HG03571 (cell line): ENCODE results near the gene TRIP4.

Experiments used
- ATAC-seq: cut with Tn5 transposase; IDR thresholded peaks from one replicate; pipeline ENCODE4 v1.9.1; 2021; ENCODE audit not compliant: unreplicated experiment

TRIP4 gene

GRCh38 chr15:64444836-64445235, 57.2 kb downstream of the TRIP4 start:
- no peak for ATAC-seq

DNA sequence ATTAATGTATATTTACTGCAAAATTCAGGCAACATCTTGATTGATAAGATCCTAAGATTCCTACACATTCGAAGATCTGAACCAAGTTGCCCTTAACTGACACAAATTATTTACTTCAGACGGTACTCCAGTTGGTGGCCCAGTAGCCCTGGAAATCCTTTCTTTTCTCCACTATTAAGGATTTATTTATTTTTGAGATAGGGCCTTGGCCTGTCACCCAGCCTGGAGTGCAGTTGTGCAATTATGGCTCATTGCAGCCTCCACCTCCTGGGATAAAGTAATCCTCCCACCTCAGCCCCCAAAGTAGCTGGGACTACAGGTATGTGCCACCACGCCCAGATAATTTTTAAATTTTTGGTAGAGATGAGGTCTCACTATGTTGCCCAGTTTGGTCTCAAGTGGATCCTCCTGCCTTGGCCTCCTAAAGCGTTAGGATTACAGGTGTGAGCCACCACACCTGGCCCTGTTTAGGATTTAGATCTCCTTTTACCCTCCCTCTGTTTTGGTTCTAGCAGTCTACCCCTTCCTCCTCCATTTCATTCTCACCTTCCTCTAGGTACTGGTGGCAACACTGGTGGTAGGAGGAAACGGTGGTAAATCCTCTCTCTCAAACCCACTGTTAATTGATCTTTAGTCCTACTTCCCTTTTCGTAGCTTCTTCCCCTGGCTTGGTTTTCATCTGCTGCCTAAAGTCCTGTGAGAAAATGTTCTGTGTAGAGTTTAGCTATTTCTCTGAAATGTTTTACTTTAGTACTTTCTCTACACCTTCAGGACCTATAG, 60.1 kb downstream of the TRIP4 start:
- no peak for ATAC-seq

DNA sequence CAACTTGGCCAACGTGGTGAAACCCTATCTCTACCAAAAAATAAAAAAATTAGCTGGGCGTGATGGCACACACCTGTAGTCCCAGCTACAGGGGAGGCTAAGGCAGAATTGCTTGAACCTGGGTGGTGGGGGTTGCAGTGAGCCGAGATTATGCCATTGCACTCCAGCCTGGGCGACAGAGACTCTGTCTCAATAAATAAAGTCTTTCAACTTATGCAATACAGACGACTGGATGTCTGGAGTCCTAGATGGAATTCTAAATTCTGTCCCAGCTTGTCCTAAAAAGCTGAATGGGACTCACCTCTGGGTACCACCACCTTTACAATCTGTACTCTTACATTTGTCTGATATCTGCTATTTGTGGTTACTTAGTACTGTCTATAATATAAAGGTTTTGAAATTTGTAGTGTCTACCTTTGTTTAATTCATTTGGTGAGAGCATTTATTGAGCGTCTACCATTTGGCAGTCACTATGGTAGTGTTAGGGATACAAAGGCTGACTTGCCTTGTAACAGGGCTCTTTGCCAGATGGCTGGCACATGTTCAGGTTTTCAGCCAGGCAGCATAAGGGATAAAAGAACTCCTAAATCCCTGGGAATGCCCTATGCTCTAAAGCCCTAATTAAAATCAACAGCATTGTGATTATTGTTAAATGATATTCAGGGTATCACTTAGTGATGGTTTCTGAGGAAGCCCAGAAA, 65.5 kb downstream of the TRIP4 start:
- no peak for ATAC-seq

- ATAC-seq: no peak
Measured at GRCh38 chr15:64453689-64454037, 66.0 kb downstream of the TRIP4 start.

GRCh38 chr15:64454282-64454681, 66.6 kb downstream of the TRIP4 start:
- ATAC-seq: no peak

- ATAC-seq: no peak
Measured at GRCh38 chr15:64455961-64456371, 68.3 kb downstream of the TRIP4 start.

DNA sequence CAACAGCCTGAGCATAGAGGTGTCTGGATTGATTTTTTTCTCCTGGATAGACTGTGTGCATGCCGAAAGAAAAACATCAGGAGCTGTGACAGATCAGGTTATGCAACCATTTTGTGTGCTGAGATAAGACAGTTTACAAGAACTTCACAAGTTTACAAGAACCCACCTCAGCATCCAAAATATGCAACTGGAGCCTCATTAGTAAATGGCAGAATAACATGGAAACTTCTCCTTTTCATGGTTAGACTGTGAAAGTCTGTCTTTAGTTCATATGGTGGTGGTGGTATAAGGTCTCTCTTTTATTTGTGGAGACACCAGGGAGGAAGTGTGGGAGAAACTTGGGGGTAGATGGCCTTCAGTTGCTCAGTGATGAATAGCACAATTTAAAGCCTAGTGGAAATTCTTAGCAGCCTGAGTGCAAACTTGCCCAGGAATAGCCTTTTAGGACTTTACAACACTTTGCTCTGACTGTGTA, 69.0 kb downstream of the TRIP4 start:
- no peak for ATAC-seq

- ATAC-seq: no peak
Measured at GRCh38 chr15:64459066-64459781, 71.6 kb downstream of the TRIP4 start.

GRCh38 chr15:64460206-64460723, 72.6 kb downstream of the TRIP4 start, which contains the start of gene ZNF609:
TSS of gene ZNF609 (plus strand) at chr15:64460578. CDS start at chr15:64499420, 38,842 bp downstream.
- ATAC-seq: peak; percentile 48

DNA sequence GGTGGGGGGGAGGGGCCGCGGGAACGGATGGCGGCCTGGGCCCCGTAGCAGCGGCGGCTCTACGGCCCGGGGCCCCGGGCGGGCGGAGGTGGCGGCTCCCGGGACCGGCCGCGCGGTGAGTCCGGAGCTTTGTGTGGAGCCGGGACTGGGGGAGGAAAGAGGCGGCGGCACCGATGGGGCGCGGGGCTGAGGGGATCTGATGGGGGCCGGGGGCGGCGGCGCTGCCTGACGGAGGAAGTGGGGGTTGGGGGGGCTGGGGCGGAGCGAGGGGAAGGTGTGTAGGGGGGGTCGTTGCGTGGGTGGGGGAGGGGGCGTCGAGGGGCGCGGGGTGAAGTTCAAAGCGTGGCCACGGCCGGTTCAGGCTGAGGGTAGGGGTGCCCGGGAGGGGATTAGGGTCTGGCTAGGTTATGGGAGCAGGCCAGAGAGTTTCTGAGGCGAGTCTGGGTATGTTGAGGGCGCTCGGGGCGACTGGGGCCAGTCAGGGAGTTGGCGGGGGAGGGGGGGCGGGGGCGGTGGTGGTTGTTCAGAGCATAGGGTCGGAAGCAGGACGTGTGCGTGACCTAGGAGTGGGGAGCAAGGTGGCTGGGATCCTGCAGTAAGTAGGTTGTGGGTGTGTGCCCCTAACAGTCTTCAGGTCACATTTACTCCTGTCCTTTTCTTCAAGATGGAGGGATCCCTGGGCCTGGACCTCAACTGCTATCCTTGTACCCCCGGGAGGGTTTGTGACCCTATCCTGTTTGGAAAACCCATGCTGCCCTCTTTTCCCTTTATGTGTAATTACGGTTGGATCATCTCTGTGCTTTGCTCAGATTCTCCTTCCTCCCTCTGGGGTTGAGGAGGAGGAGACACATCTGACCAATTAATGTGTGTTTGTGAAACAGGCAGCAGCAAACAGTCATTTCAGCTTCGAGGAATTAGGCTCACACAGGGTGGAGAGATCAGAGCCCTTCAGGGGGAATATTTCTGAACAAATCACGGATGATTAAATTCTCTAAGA, 73.4 kb downstream of the TRIP4 start:
- no peak for ATAC-seq

DNA sequence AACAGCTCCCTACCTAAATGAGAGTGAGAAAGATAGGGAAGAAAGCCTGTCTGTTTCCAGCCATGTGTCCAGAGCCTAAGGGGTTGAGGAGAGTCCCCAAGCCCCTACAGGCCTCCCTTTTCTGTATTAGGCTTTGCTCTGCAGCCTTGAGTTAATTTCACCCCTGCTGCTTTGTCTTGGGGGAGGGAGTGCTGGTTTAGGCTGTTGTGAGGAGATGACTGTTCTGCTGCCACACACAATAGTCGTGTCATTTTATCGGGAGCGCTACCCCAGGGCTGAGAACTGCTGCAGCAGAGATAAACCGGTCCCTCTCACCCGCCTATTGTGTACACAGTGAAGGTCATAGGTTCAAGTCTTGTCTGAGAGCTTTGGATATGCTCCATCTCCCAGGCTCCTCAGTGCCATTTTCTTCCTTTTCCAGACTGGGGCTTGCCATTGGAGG, 74.1 kb downstream of the TRIP4 start:
- ATAC-seq: no peak

GRCh38 chr15:64462492-64462891, 74.9 kb downstream of the TRIP4 start:
- ATAC-seq: no peak

DNA sequence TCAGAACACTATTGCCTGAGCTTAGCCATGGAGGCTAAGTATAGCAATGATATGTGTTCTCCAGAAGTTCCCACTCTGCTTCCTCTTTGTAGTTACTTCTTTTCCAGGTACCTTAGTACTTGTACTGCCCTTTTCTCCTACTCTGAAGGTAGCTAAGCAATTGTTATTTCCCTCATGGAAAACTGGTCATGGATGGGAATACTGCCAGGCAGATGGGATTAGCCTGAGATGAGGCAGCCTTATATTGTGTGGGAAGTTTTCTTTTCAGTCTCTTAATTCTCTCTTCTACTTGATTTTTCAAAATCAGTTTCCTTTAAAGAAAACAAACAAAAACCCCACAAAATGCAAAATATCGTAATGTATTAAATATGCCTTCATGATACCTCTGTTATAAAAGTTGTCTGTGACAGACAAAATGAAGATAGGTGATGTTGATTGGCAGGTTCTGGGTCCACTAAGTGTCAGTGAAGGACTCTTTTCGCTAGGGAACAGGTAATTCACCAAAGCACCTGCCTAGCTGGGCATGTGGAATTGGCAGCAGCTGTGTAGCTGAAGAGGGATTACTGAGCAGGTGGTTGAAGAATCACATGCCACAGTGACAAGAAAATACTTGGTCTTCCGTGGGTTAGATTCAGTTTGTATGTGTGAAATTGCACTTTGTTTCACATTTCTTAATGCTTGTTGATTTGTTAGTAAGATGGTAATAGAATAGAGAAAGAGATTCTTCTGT, 76.8 kb downstream of the TRIP4 start:
- no peak for ATAC-seq

DNA sequence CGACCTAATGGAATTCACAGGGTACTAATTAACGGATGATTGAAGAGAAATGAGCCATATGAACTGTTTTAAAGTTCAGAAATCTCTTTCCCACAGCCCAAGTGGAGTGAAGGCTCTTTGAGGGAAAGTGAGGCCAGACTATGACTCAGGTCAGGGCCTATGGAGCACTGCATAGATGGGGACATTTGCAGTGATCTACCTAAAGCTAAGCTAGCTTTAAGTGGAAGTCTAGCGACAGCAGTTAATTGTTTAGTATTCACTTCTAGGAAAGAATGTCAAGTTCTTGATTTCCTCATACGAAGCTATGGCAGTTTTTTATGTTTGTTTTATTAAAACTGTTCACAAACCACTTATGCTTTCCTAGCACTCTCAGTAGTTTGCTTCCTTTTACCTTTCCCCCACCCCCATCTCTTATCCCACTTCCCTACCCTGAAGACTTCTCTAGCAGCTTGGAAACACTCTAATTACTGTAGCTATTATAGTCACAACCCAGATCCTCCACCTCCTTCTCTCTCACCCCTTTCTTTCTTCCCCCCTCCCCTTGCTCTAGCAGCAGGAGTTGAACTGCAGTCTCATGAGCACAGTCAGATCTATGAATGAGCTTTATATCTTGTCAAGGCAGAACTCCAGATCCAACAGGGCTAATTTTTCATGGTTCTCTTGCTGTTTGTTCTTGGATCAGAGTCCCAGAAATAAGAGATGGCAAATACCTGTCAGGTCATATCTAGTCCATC, 78.9 kb downstream of the TRIP4 start:
- ATAC-seq: no peak

DNA sequence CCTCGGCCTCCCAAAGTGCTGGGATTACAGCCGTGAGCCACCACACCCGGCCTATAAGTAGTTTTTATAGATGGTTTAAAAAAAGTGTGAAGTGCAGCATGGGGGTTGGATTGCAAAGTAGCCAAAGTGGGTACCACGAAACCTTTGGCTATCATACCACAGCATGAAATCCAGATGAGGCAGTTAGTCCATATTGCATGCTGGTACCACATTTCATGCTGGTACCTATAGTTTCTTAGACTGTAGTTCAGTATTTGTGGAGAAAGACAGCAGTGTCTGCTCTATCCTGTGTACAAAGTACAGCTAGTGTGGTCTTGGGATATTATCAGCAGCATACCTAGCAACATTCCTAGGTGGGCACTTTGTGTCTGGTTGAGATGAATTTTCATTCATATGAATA, 84.5 kb downstream of the TRIP4 start:
- ATAC-seq: no peak

DNA sequence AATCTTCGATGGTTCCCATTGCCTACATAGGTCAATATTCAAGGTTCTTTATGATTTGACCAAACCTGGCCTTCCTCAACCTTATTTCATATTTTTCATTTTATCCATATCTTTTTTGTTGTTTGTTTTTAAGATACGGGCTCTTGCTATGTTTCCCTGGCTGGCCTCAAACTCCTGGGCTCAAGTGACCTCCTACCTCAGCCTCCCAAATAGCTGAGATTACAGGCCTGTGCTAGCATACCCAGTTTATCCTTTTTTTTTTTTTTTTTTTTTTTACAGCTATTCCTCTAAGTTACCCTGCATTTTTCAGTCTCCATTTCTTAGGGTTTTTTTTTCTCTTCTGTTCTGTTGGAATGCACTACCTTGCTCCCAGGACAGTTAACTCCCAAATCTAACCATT, 87.2 kb downstream of the TRIP4 start:
- no peak for ATAC-seq

DNA sequence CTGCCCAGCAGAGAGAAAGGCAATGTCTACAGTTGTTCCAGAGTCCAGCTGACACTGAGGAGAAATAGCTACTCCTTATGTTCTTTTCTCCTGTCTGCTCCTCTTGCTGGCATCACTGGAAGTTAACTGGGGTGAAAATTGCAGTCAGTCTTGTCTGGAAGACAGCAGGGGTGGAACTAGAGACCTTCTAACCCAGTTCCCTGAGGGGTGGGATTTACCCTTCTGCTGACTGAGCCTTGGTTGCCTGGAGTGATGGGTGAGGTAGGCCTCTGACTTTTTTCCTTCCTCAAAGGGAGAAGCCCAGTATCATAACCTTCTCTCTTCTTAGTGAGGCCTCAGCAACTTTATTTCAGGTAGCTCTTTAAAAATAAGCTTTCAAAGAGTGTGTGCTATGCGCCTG, 88.9 kb downstream of the TRIP4 start:
- no peak for ATAC-seq

DNA sequence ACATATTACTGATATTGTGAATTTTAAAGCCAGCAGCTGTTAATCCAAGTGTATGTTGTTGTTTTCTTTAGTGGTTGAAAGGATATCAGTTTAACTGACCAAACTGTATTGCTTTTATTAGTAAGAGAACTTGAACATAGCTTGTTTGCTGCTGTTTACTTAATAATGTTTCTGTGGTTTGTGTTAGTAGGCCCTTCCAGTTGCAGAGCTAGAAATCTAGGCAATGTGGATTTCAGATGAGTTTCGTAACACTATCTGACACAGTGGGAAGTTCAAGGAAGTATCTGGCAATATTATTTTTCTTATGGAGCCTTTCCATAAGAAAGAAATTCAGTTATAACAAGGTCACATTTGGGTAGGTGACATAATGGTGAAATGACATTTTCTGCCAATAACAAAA, 91.2 kb downstream of the TRIP4 start:
- no peak for ATAC-seq

DNA sequence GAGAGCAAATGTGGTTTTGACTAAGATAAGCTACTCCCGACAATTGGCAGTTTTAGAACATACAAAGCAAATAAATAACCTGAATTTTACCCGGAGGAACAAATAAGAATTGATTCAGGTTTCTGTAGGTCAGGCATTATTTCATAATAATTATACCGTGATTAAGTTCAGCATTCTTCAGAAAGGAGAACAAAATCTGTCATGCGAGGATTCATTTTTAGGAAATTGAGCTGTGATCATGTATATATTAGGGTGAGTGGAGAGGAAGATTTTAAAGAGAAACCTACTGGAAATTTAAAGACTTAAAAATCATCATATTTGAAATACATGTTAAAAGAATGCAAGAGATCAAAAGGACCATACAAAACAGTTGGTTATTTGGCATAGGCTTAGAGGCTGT, 93.3 kb downstream of the TRIP4 start:
- no peak for ATAC-seq
